ENCODE measurements around the gene TIGD6. TPM values are rescaled to one million over a fixed set of nuclear protein-coding genes. Genes with fewer than 3 reads are reported as not detected.

Gene TIGD6
- total and polyA plus RNA-seq, 4 donors: 1.3 to 2.9 (median 2.1) TPM

DNA sequence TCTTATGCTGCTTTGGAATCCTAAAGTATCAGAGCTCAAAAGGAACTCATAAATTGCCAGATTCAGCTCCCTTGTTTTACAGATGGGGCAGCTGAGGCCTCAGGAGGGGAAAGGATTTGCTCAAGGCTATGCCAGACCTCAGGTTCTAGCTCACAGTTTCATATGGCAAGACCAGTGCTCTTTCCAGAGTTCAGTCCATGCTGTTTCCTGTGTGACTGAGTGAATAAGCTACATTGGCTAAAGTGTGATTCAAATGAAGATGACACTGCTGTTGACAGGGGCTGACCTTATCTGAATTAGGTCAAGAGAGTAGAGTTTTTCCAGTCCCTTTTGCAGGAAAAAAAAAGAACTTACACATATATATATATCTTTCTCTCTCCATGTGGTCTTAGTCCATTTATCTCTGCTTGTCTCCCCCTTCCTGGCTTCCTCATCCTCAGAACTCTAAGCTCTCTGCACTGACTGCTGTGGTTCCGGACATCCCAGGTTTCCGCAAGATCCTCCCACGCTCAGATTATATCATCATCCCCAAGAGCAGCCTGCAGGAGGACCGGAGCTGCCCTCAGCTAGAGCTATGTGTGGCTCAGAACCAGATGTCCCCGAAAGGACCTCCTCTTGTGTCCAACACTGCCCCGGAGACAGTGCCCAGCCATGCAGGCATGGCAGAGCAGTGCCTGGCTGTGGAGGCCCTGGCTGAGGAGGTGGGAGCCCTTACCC is 9.4 kb upstream of the TIGD6 start:
- WGBS: 93% methylated on average over 6 of the region's 6 CpGs
- TF ChIP-seq SP1 (IDR thresholded peaks at IDR 0.05): no peak
- H3K4me1 ChIP-seq (ENCODE audit: control insufficient read depth in 4 of 4, insufficient read depth in 4 of 4, low read length in 3 of 4): no peaks in the 10 kb centered on the region
- no peaks in the 10 kb centered on the region for H3K27me3 ChIP-seq (ENCODE audit: control insufficient read depth in 4 of 4, insufficient read depth in 4 of 4, low read length in 3 of 4)
- no peaks in the 10 kb centered on the region for H3K9me3 ChIP-seq (ENCODE audit: control insufficient read depth in 4 of 4, low read length in 3 of 4)
- H3K4me3 ChIP-seq (ENCODE audit: low read depth in 1 of 3, low read length in 3 of 3): no peak overlapping the region
- DNase-seq (ENCODE audit: low spot score): no peak
- H3K27ac ChIP-seq (ENCODE audit: low read depth in 1 of 2, low read length in 2 of 2): no peak overlapping the region
- no peak overlapping the region for H3K9ac ChIP-seq (ENCODE audit: low read depth in 1 of 2, low read length in 2 of 2)
- H3K36me3 ChIP-seq (ENCODE audit: control insufficient read depth in 4 of 4, insufficient read depth in 3 of 4, low read depth in 1 of 4, low read length in 3 of 4): peaks cover 4 to 61% (median 49%) of the 10 kb centered on the region in 4 donors

DNA sequence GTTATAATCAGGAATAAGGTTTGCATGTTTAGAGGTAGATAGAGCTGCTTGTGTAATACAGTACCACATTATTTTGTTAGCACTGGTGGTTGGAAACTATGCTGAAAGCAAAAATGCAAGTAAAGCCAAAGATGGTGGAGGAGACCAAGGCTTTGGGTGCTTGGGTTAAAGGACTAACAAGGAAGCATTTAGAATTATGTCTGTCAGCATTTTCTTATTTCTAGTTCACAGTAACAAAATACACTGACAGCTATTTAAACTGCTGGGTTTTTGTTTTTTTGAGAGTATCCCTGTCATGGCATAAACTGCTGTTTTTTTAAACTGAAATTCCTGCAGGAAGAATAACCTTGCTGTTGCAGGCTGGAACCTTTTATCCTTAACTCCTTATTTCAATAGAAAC is 6.6 kb upstream of the TIGD6 start:
- no peaks in the 10 kb centered on the region for H3K27me3 ChIP-seq (ENCODE audit: control insufficient read depth in 4 of 4, insufficient read depth in 4 of 4, low read length in 3 of 4)
- H3K4me1 ChIP-seq (ENCODE audit: control insufficient read depth in 4 of 4, insufficient read depth in 4 of 4, low read length in 3 of 4): peaks cover 0 to 6% (median 4%) of the 10 kb centered on the region in 4 donors
- H3K4me3 ChIP-seq (ENCODE audit: low read depth in 1 of 3, low read length in 3 of 3): no peak overlapping the region
- DNase-seq (ENCODE audit: low spot score): no peak
- peaks cover 1 to 39% (median 27%) of the 10 kb centered on the region in 4 donors for H3K36me3 ChIP-seq (ENCODE audit: control insufficient read depth in 4 of 4, insufficient read depth in 3 of 4, low read depth in 1 of 4, low read length in 3 of 4)
- H3K27ac ChIP-seq (ENCODE audit: low read depth in 1 of 2, low read length in 2 of 2): no peak overlapping the region
- TF ChIP-seq EGR1 (IDR thresholded peaks at IDR 0.05; ENCODE audit: low read depth in 2 of 2) (no peak), HNF4G (IDR thresholded peaks at IDR 0.05) (no peak), RAD21 (IDR thresholded peaks at IDR 0.05) (no peak), RXRA (IDR thresholded peaks at IDR 0.05) (no peak), REST (IDR thresholded peaks at IDR 0.05) (no peak), TAF1 (conservative IDR thresholded peaks at IDR 0.05) (no peak), FOXA2 (IDR thresholded peaks at IDR 0.05) (no peak), ZBTB33 (IDR thresholded peaks at IDR 0.05) (no peak), JUND (IDR thresholded peaks at IDR 0.05) (no peak), NR2F2 (IDR thresholded peaks at IDR 0.05) (no peak), YY1 (IDR thresholded peaks at IDR 0.05) (no peak), HNF4A (conservative IDR thresholded peaks at IDR 0.05) (no peak), ATF3 (IDR thresholded peaks at IDR 0.05) (no peak), MAX (IDR thresholded peaks at IDR 0.05) (no peak), FOXA1 (IDR thresholded peaks at IDR 0.05) (no peak), CTCF (IDR thresholded peaks at IDR 0.05; ENCODE audit: low read depth, low read length, missing input control) (no peak)
- H3K9ac ChIP-seq (ENCODE audit: low read depth in 1 of 2, low read length in 2 of 2): no peak overlapping the region
- H3K9me3 ChIP-seq (ENCODE audit: control insufficient read depth in 4 of 4, low read length in 3 of 4): no peaks in the 10 kb centered on the region
